ENCODE data around the gene ZNF382.

- no peak for TF ChIP-seq POLR2A (IDR thresholded peaks at IDR 0.05)
- TF ChIP-seq, protein P1, sequence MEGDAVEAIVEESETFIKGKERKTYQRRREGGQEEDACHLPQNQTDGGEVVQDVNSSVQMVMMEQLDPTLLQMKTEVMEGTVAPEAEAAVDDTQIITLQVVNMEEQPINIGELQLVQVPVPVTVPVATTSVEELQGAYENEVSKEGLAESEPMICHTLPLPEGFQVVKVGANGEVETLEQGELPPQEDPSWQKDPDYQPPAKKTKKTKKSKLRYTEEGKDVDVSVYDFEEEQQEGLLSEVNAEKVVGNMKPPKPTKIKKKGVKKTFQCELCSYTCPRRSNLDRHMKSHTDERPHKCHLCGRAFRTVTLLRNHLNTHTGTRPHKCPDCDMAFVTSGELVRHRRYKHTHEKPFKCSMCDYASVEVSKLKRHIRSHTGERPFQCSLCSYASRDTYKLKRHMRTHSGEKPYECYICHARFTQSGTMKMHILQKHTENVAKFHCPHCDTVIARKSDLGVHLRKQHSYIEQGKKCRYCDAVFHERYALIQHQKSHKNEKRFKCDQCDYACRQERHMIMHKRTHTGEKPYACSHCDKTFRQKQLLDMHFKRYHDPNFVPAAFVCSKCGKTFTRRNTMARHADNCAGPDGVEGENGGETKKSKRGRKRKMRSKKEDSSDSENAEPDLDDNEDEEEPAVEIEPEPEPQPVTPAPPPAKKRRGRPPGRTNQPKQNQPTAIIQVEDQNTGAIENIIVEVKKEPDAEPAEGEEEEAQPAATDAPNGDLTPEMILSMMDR (IDR thresholded peaks at IDR 0.05) = no peak
These were observed 30.2 kb downstream of the ZNF382 start for GRCh38 chr19:36635342-36635741.
